ENCODE data around the gene NYAP2. TPM values are rescaled to one million over a fixed set of nuclear protein-coding genes. Genes with fewer than 3 reads are reported as not detected.

Gene NYAP2
- total RNA-seq, 1 experiment from 2014 or later, result not detected

DNA sequence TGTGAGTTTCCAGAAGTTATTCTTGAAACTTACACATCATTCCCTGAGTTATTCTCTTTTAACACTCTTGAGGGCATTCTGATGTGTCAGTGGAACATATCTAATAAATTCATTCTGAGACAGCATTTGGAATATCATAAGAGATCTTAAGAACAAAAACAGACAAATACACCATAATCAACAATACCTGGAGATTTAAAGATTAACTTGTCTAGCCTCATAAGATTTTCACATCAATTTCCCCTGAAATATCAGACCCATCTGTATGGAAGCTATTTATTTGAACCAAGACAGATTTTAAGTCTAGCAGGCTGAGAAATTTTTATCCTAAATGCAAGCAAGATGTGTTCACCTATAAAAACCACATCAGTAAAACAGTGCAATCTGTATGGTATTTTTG is 181.6 kb downstream of the NYAP2 start:
- Histone ChIP-seq H3K27me3 (replicated peaks; ENCODE audit: insufficient read depth, low read depth, low read length, poor library complexity) (no peaks in the 10 kb centered on the region), H3K27ac (ENCODE audit: low read depth, low read length, poor library complexity, severe bottlenecking) (no peak overlapping the region), H3K36me3 (ENCODE audit: insufficient read depth, low read length, poor library complexity, severe bottlenecking) (no peaks in the 10 kb centered on the region), H3K9me3 (ENCODE audit: low read depth, low read length, poor library complexity, severe bottlenecking) (no peaks in the 10 kb centered on the region), H3K4me3 (ENCODE audit: low read depth, low read length, poor library complexity, severe bottlenecking) (no peak overlapping the region), H3K4me1 (ENCODE audit: insufficient read depth, low read length, poor library complexity, severe bottlenecking) (no peaks in the 10 kb centered on the region)
- intact Hi-C loops (cut with micrococcal nuclease; ENCODE audit: unreplicated experiment), result no loop called here
- no TSS peak for BruUV-seq (replicated peaks)
- TF ChIP-seq, protein P1, sequence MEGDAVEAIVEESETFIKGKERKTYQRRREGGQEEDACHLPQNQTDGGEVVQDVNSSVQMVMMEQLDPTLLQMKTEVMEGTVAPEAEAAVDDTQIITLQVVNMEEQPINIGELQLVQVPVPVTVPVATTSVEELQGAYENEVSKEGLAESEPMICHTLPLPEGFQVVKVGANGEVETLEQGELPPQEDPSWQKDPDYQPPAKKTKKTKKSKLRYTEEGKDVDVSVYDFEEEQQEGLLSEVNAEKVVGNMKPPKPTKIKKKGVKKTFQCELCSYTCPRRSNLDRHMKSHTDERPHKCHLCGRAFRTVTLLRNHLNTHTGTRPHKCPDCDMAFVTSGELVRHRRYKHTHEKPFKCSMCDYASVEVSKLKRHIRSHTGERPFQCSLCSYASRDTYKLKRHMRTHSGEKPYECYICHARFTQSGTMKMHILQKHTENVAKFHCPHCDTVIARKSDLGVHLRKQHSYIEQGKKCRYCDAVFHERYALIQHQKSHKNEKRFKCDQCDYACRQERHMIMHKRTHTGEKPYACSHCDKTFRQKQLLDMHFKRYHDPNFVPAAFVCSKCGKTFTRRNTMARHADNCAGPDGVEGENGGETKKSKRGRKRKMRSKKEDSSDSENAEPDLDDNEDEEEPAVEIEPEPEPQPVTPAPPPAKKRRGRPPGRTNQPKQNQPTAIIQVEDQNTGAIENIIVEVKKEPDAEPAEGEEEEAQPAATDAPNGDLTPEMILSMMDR (conservative IDR thresholded peaks at IDR 0.05; ENCODE audit: low read depth, low read length), result no peak
- TF ChIP-seq EZH2 (IDR thresholded peaks at IDR 0.05; ENCODE audit: borderline replicate concordance, low read depth, low read length, poor library complexity, severe bottlenecking), result no peak
- no peak for DNase-seq (ENCODE audit: low spot score)
- ChIA-PET CTCF (no interaction called here), POLR2A (ENCODE audit: low non-redundant PET) (no interaction called here)

DNA sequence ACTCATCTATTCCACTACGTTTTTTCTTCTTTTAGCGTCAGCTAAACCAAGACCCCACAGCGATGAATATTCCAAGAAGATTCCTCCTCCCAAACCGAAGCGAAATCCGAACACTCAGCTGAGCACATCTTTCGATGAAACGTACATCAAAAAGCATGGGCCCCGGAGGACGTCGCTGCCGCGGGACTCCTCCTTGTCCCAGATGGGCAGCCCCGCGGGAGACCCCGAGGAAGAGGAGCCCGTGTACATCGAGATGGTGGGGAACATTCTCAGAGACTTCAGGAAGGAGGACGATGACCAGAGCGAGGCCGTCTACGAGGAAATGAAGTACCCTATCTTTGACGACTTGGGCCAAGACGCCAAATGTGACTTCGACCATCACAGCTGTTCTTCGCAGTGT is 182.4 kb downstream of the NYAP2 start:
- BruUV-seq (replicated peaks), result no TSS peak
- H3K27me3 ChIP-seq (replicated peaks; ENCODE audit: insufficient read depth, low read depth, low read length, poor library complexity), result no peaks in the 10 kb centered on the region
- DNase-seq (ENCODE audit: low spot score), result no peak
- no peaks in the 10 kb centered on the region for H3K4me1 ChIP-seq (ENCODE audit: insufficient read depth, low read length, poor library complexity, severe bottlenecking)
- intact Hi-C loops (cut with micrococcal nuclease; ENCODE audit: unreplicated experiment), result no loop called here
- TF ChIP-seq, protein P1 (conservative IDR thresholded peaks at IDR 0.05; ENCODE audit: low read depth, low read length), result no peak
- no peak for TF ChIP-seq EZH2 (IDR thresholded peaks at IDR 0.05; ENCODE audit: borderline replicate concordance, low read depth, low read length, poor library complexity, severe bottlenecking)
- H3K4me3 ChIP-seq (ENCODE audit: low read depth, low read length, poor library complexity, severe bottlenecking), result no peak overlapping the region
- POLR2A ChIA-PET (ENCODE audit: low non-redundant PET), result no interaction called here
- H3K36me3 ChIP-seq (ENCODE audit: insufficient read depth, low read length, poor library complexity, severe bottlenecking), result no peaks in the 10 kb centered on the region
- H3K27ac ChIP-seq (ENCODE audit: low read depth, low read length, poor library complexity, severe bottlenecking), result no peak overlapping the region
- CTCF ChIA-PET, result no interaction called here
- no peaks in the 10 kb centered on the region for H3K9me3 ChIP-seq (ENCODE audit: low read depth, low read length, poor library complexity, severe bottlenecking)

- Histone ChIP-seq H3K4me3 (ENCODE audit: low read depth, low read length, poor library complexity, severe bottlenecking) (no peak overlapping the region), H3K9me3 (ENCODE audit: low read depth, low read length, poor library complexity, severe bottlenecking) (no peaks in the 10 kb centered on the region), H3K27me3 (replicated peaks; ENCODE audit: insufficient read depth, low read depth, low read length, poor library complexity) (no peaks in the 10 kb centered on the region), H3K27ac (ENCODE audit: low read depth, low read length, poor library complexity, severe bottlenecking) (no peak overlapping the region), H3K4me1 (ENCODE audit: insufficient read depth, low read length, poor library complexity, severe bottlenecking) (no peaks in the 10 kb centered on the region), H3K36me3 (ENCODE audit: insufficient read depth, low read length, poor library complexity, severe bottlenecking) (no peaks in the 10 kb centered on the region)
- DNase-seq (ENCODE audit: low spot score), result no peak
- CTCF ChIA-PET, result no interaction called here
- BruUV-seq (replicated peaks), result no TSS peak
- intact Hi-C loops (cut with micrococcal nuclease; ENCODE audit: unreplicated experiment), result no loop called here
- POLR2A ChIA-PET (ENCODE audit: low non-redundant PET), result interaction anchor here (0.6 kb wide), 1 partner anchor 12 kb away, joined by 3 read pairs; no protein-coding TSS in a partner anchor
- TF ChIP-seq, protein P1 (conservative IDR thresholded peaks at IDR 0.05; ENCODE audit: low read depth, low read length), result no peak
- no peak for TF ChIP-seq EZH2 (IDR thresholded peaks at IDR 0.05; ENCODE audit: borderline replicate concordance, low read depth, low read length, poor library complexity, severe bottlenecking)
Measured at GRCh38 chr2:225582355-225583116, 183.0 kb downstream of the NYAP2 start.

All from A673 (cell line).